ENCODE results near the gene SGMS2. TPM values are rescaled to one million over a fixed set of nuclear protein-coding genes. Genes with fewer than 3 reads are reported as not detected.
A peak's percentile ranks its signal among the peaks of the same experiment; 100 is the strongest.

Gene SGMS2
- total and polyA plus RNA-seq, 2 of the 13 experiments (the other 11 are each of a cell fraction or from before 2014, with no cell fraction given): 1.2 to 1.7 TPM

DNA sequence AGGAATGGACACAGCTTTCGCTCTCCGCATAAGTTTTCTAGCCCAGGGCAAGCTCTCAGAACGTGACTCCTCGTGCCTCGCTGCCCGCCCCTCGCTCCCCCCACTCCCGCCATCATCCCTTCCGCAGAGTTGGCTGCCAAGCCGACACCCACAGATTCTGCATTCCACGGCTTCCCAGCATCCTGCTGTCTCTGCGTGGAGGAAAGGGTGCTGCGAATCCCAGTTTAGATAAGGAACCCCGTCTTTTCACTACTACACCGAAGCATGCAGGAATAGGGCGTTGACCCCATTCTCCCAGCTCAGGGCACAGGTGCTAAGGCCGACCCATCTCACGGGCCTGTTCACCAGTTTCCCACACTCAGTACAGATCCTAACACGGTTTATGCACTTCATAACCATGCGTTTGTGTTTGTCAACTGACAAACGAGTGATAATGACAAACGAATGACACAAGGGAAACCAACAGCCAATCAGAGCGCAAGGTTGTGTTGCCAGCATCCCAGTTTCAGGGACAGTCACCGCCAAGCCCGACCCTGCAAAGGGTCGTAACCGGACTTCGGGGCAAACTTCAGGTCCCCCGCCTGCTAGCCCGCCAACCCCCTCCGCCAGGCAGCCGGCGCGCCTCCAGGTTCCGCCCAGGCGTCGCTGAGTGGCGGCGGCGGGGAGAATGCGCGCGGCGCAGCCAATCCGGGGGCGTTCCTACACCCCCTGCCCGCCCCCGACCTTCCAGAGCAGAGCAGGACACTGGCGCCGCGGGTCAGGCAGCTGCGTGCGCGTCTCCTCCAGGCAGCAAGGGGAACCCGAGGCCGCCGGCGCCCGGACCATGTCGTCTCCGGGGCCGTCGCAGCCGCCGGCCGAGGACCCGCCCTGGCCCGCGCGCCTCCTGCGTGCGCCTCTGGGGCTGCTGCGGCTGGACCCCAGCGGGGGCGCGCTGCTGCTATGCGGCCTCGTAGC, 106.4 kb downstream of the SGMS2 start, which contains the start of gene CYP2U1 (continued):
- TF ChIP-seq, protein P1, sequence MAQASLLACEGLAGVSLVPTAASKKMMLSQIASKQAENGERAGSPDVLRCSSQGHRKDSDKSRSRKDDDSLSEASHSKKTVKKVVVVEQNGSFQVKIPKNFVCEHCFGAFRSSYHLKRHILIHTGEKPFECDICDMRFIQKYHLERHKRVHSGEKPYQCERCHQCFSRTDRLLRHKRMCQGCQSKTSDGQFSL (CRISPR knock-in tag; IDR thresholded peaks at IDR 0.05): peak; percentile 39; the same call in 1 of the 2 replicates
- TF ChIP-seq SIN3B (IDR thresholded peaks at IDR 0.05; ENCODE audit: low read length) (no peak), TOE1 (CRISPR knock-in tag; IDR thresholded peaks at IDR 0.05) (no peak), NFE2L2 (IDR thresholded peaks at IDR 0.05; ENCODE audit: low read length) (no peak), NAIF1 (CRISPR knock-in tag; IDR thresholded peaks at IDR 0.05; ENCODE audit: borderline replicate concordance) (no peak), HNF4G (IDR thresholded peaks at IDR 0.05; ENCODE audit: borderline replicate concordance, low read depth, low read length) (no peak), HNF4G (CRISPR knock-in tag; IDR thresholded peaks at IDR 0.05; ENCODE audit: borderline replicate concordance, low read depth) (no peak), NFATC3 (CRISPR knock-in tag; IDR thresholded peaks at IDR 0.05) (no peak), STAT5B (CRISPR knock-in tag; IDR thresholded peaks at IDR 0.05) (no peak), SRSF9 (IDR thresholded peaks at IDR 0.05; ENCODE audit: borderline replicate concordance, insufficient read depth, low read depth, low read length, poor library complexity, severe bottlenecking) (no peak), ZNF232 (CRISPR knock-in tag; IDR thresholded peaks at IDR 0.05; ENCODE audit: borderline replicate concordance) (0 out of 2 replicates have a peak, but pooled peaks have one; percentile 21), ZNF296 (CRISPR knock-in tag; conservative IDR thresholded peaks at IDR 0.05) (no peak), KLF15 (CRISPR knock-in tag; IDR thresholded peaks at IDR 0.05; ENCODE audit: borderline replicate concordance) (no peak), ZNF781 (CRISPR knock-in tag; IDR thresholded peaks at IDR 0.05; ENCODE audit: borderline replicate concordance, not compliant biosample characterization) (no peak), ZNF703 (CRISPR knock-in tag; IDR thresholded peaks at IDR 0.05; ENCODE audit: borderline replicate concordance) (no peak), LCORL (IDR thresholded peaks at IDR 0.05) (no peak), LCORL (CRISPR knock-in tag; IDR thresholded peaks at IDR 0.05) (0 out of 2 replicates have a peak, but pooled peaks have one; percentile 27)
- TF ChIP-seq, protein P2, sequence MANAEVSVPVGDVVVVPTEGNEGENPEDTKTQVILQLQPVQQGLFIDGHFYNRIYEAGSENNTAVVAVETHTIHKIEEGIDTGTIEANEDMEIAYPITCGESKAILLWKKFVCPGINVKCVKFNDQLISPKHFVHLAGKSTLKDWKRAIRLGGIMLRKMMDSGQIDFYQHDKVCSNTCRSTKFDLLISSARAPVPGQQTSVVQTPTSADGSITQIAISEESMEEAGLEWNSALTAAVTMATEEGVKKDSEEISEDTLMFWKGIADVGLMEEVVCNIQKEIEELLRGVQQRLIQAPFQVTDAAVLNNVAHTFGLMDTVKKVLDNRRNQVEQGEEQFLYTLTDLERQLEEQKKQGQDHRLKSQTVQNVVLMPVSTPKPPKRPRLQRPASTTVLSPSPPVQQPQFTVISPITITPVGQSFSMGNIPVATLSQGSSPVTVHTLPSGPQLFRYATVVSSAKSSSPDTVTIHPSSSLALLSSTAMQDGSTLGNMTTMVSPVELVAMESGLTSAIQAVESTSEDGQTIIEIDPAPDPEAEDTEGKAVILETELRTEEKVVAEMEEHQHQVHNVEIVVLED (CRISPR knock-in tag; IDR thresholded peaks at IDR 0.05; ENCODE audit: borderline replicate concordance): no peak
- TF ChIP-seq, protein P3, sequence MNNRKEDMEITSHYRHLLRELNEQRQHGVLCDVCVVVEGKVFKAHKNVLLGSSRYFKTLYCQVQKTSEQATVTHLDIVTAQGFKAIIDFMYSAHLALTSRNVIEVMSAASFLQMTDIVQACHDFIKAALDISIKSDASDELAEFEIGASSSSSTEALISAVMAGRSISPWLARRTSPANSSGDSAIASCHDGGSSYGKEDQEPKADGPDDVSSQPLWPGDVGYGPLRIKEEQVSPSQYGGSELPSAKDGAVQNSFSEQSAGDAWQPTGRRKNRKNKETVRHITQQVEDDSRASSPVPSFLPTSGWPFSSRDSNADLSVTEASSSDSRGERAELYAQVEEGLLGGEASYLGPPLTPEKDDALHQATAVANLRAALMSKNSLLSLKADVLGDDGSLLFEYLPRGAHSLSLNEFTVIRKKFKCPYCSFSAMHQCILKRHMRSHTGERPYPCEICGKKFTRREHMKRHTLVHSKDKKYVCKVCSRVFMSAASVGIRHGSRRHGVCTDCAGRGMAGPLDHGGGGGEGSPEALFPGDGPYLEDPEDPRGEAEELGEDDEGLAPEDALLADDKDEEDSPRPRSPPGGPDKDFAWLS (CRISPR knock-in tag; IDR thresholded peaks at IDR 0.05; ENCODE audit: borderline replicate concordance): no peak
- TF ChIP-seq, protein P4, sequence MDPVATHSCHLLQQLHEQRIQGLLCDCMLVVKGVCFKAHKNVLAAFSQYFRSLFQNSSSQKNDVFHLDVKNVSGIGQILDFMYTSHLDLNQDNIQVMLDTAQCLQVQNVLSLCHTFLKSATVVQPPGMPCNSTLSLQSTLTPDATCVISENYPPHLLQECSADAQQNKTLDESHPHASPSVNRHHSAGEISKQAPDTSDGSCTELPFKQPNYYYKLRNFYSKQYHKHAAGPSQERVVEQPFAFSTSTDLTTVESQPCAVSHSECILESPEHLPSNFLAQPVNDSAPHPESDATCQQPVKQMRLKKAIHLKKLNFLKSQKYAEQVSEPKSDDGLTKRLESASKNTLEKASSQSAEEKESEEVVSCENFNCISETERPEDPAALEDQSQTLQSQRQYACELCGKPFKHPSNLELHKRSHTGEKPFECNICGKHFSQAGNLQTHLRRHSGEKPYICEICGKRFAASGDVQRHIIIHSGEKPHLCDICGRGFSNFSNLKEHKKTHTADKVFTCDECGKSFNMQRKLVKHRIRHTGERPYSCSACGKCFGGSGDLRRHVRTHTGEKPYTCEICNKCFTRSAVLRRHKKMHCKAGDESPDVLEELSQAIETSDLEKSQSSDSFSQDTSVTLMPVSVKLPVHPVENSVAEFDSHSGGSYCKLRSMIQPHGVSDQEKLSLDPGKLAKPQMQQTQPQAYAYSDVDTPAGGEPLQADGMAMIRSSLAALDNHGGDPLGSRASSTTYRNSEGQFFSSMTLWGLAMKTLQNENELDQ (CRISPR knock-in tag; IDR thresholded peaks at IDR 0.05; ENCODE audit: borderline replicate concordance): no peak
- TF ChIP-seq, protein P5, sequence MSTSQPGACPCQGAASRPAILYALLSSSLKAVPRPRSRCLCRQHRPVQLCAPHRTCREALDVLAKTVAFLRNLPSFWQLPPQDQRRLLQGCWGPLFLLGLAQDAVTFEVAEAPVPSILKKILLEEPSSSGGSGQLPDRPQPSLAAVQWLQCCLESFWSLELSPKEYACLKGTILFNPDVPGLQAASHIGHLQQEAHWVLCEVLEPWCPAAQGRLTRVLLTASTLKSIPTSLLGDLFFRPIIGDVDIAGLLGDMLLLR (CRISPR knock-in tag; IDR thresholded peaks at IDR 0.05): no peak
